Measurements from ENCODE around the gene ARHGAP5. TPM values are rescaled to one million over a fixed set of nuclear protein-coding genes. Genes with fewer than 3 reads are reported as not detected.

Gene ARHGAP5, protein sequence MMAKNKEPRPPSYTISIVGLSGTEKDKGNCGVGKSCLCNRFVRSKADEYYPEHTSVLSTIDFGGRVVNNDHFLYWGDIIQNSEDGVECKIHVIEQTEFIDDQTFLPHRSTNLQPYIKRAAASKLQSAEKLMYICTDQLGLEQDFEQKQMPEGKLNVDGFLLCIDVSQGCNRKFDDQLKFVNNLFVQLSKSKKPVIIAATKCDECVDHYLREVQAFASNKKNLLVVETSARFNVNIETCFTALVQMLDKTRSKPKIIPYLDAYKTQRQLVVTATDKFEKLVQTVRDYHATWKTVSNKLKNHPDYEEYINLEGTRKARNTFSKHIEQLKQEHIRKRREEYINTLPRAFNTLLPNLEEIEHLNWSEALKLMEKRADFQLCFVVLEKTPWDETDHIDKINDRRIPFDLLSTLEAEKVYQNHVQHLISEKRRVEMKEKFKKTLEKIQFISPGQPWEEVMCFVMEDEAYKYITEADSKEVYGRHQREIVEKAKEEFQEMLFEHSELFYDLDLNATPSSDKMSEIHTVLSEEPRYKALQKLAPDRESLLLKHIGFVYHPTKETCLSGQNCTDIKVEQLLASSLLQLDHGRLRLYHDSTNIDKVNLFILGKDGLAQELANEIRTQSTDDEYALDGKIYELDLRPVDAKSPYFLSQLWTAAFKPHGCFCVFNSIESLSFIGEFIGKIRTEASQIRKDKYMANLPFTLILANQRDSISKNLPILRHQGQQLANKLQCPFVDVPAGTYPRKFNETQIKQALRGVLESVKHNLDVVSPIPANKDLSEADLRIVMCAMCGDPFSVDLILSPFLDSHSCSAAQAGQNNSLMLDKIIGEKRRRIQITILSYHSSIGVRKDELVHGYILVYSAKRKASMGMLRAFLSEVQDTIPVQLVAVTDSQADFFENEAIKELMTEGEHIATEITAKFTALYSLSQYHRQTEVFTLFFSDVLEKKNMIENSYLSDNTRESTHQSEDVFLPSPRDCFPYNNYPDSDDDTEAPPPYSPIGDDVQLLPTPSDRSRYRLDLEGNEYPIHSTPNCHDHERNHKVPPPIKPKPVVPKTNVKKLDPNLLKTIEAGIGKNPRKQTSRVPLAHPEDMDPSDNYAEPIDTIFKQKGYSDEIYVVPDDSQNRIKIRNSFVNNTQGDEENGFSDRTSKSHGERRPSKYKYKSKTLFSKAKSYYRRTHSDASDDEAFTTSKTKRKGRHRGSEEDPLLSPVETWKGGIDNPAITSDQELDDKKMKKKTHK (N-terminal part only)
- total RNA-seq, result 100 to 1,000 TPM; 159 to 198 TPM
- long read RNA-seq, donor 1, transcript ARHGAP5-201 (1 exons, 3,207 nt), result major isoform, 5 of 19 reads
- long read RNA-seq, donor 1, partial matches to known transcripts, result 8 of 19 reads
- long read RNA-seq, donor 1, other reads (novel, unspliced or antisense), result 6 of 19 reads
- long read RNA-seq, donor 2, partial matches to known transcripts, result 20 of 23 reads
- long read RNA-seq, donor 2, other reads (novel, unspliced or antisense), result 2 of 23 reads

GRCh38 chr14:32077081-32078022 lies at the start of gene ARHGAP5:
Gene ARHGAP5 (plus strand): TSS chr14:32077304. CDS start chr14:32090670, 13,366 bp downstream.
- DNase-seq (ENCODE audit: low spot score), result peak; percentile 87
- intact Hi-C loops (cut with DNase I), result loop anchor here (2.0 to 5.0 kb wide), 2 partner anchors 53 to 175 kb away; no protein-coding TSS in a partner anchor

GRCh38 chr14:32028599-32028998 lies 48.5 kb upstream of the ARHGAP5 start:
- intact Hi-C loops (cut with DNase I), result no loop called here
- no peak for DNase-seq (ENCODE audit: low spot score)

GRCh38 chr14:32033543-32033942 lies 43.6 kb upstream of the ARHGAP5 start:
- DNase-seq (ENCODE audit: low spot score), result no peak
- intact Hi-C loops (cut with DNase I), result no loop called here

GRCh38 chr14:32038876-32039275 lies 38.2 kb upstream of the ARHGAP5 start:
- DNase-seq (ENCODE audit: low spot score), result no peak
- intact Hi-C loops (cut with DNase I), result no loop called here

DNA sequence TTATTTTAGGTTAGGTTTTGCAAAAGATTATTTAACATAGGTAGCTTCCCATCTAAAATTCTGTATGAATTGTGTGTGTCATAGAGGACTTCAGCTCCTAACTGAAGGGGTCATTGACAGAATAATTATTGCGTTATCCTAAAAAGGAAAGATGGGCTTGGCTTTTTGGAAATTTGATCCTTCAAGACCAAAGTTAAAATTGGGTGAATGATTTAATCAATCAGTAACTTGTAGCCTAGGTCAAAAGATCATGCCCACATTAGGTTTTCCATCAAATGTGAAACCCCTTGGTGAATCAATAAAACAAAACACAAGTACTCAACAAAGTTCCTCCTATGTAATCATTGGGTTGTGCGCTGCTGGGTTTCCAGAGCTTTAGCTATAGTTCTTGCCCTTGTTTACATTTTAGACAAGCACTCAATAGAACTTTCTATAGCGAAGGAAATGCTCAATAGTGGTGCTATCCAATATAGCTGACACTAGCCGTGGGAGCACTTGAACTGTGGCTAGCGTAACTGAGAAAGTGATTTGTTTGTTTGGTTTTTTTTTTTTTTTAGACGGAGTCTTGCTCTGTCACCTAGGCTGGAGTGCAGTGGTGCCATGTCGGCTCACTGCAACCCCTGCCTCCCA lies 37.6 kb upstream of the ARHGAP5 start:
- no peak for DNase-seq (ENCODE audit: low spot score)
- intact Hi-C loops (cut with DNase I), result no loop called here

- intact Hi-C loops (cut with DNase I), result no loop called here
Observed at GRCh38 chr14:32043624-32044023, 33.5 kb upstream of the ARHGAP5 start.

DNA sequence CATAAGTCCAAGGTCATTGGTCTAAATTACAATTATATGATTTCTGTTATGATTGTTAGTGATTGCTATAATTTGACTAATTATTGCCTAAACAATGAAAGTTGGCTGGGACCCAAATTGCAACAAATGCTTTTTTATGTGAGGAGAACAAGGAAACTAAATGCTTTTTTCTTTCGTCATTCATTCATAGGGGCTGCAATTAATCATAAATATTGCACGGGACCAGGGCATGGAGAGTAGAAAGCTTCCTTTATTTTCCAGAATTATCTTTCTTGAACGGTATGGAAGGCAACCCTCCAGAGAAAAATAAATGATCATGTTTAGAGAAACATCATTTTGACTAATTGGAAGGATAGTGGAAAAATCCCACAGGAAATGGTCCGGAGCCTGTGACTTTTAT lies 32.6 kb upstream of the ARHGAP5 start:
- intact Hi-C loops (cut with DNase I), result no loop called here

More at GRCh38 chr14:32043624-32044023, 33.5 kb upstream of the ARHGAP5 start:
- DNase-seq (ENCODE audit: low spot score), result no peak

DNA sequence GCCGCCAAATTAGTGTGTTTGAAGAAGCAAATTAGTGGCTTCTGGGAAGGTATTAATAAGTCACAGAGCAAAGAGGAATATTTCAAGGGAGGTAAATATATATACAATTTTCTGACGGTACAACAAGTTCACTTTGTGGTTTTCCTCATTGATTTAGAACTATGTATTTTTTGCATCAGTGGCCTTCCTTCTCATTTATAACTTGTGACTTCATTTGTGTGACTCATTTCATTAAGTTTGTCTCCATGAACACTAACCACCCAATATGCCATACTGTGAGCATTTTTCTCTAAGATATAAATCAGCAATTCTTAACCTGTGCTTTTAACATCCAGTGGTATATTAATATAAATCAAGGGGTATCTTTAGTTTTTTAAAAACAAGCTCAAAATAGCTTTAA lies 29.3 kb upstream of the ARHGAP5 start:
- no peak for DNase-seq (ENCODE audit: low spot score)
- intact Hi-C loops (cut with DNase I), result no loop called here

More for the DNA sequence above, 32.6 kb upstream of the ARHGAP5 start:
- DNase-seq (ENCODE audit: low spot score), result no peak

GRCh38 chr14:32049361-32050088 lies 27.6 kb upstream of the ARHGAP5 start:
- intact Hi-C loops (cut with DNase I), result no loop called here
- DNase-seq (ENCODE audit: low spot score), result no peak

DNA sequence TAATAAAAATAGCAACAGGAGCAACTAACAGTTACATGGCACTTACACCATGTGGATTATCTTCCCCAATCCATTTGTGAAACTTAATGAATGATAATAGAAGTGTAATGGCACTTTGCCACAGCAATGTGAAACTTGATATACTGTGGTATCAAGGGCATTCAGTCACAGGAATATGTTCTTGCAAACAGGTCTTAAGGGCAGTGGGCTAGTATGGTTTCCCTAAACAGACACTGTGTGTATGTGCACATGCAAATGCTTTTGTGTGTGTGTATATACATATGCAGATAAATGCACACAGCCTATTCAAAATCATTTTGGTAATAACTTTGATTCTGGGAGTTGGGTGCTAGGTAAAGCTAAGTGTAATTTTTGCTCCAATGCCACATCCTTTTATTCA lies 26.2 kb upstream of the ARHGAP5 start:
- DNase-seq (ENCODE audit: low spot score), result no peak
- intact Hi-C loops (cut with DNase I), result no loop called here

GRCh38 chr14:32054536-32054935 lies 22.6 kb upstream of the ARHGAP5 start:
- DNase-seq (ENCODE audit: low spot score), result no peak
- intact Hi-C loops (cut with DNase I), result no loop called here

DNA sequence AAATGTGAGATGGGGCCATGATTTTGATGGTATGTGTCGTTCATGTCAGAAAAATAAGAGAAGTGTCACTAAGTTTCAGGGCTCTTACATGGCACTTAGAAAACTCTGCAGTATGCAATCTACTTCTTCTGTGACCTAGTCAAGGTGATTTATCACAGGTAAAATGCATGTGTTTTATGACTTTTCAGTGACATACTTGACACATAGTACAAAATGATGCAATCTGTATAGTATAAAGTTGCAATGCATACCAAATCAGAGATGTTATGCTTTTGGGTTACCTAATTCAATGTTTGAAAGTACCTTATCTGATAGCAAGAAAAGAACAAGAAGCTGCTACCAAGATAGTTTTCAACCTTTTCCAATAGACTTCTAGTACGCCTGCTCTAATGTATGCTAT lies 21.9 kb upstream of the ARHGAP5 start:
- intact Hi-C loops (cut with DNase I), result no loop called here
- DNase-seq (ENCODE audit: low spot score), result no peak

DNA sequence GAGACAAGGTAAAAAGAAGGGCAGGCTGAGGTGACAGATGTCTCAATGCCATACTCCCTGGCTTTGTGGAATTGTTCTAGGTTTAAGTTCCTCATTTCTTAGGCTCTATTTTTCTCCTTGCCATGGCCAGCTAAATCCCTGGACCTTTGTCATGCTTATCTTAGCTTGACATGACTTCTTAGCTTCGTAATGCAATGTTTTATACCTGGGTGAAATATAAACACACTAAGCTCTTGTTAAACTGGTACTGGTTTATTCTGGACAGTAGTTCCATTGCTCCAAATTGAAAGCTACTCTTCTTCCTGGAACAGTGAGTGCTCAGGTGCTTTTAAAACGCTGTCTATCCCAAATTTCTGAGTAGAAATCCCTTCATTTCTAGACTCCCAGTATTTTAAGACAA lies 17.4 kb upstream of the ARHGAP5 start:
- intact Hi-C loops (cut with DNase I), result no loop called here
- DNase-seq (ENCODE audit: low spot score), result no peak

GRCh38 chr14:32064931-32065330 lies 12.2 kb upstream of the ARHGAP5 start:
- intact Hi-C loops (cut with DNase I), result no loop called here
- no peak for DNase-seq (ENCODE audit: low spot score)

GRCh38 chr14:32068708-32069107 lies 8.4 kb upstream of the ARHGAP5 start:
- intact Hi-C loops (cut with DNase I), result no loop called here

GRCh38 chr14:32070282-32070681 lies 6.8 kb upstream of the ARHGAP5 start:
- DNase-seq (ENCODE audit: low spot score), result no peak
- intact Hi-C loops (cut with DNase I), result no loop called here

More at GRCh38 chr14:32068708-32069107, 8.4 kb upstream of the ARHGAP5 start:
- no peak for DNase-seq (ENCODE audit: low spot score)

GRCh38 chr14:32072676-32073075 lies 4.4 kb upstream of the ARHGAP5 start:
- intact Hi-C loops (cut with DNase I), result no loop called here
- no peak for DNase-seq (ENCODE audit: low spot score)

Measured in posterior vena cava (tissue), 2 donors.